Measurements from ENCODE around the gene MRGPRD.

Gene MRGPRD

DNA sequence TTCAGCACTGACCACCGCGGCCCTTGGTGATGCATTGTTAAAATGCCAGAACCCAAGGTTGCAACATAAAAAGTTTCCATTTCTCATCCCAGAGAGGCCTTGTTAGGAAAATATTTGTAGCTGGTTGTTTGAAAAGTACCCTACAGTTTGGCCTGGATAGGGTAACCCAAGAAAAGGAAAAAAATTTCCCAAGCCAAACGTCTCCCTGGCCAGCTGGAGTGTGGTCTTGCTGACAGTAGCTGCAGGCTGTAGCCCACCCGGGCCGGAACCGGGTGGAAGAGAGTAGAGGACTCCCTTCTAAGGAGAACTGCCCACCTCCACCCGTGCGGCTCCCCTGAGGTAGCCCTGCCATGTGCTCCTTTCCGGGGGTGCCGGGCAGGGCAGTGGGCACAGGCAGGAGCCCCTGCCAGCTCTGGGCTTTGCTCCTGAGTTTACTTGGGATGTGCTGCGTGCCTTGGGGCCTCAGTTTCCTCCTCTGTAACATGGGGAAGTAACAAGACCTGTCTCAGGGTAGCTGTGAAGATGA, 38.6 kb downstream of the MRGPRD start:
- DNase-seq = no peak

DNA sequence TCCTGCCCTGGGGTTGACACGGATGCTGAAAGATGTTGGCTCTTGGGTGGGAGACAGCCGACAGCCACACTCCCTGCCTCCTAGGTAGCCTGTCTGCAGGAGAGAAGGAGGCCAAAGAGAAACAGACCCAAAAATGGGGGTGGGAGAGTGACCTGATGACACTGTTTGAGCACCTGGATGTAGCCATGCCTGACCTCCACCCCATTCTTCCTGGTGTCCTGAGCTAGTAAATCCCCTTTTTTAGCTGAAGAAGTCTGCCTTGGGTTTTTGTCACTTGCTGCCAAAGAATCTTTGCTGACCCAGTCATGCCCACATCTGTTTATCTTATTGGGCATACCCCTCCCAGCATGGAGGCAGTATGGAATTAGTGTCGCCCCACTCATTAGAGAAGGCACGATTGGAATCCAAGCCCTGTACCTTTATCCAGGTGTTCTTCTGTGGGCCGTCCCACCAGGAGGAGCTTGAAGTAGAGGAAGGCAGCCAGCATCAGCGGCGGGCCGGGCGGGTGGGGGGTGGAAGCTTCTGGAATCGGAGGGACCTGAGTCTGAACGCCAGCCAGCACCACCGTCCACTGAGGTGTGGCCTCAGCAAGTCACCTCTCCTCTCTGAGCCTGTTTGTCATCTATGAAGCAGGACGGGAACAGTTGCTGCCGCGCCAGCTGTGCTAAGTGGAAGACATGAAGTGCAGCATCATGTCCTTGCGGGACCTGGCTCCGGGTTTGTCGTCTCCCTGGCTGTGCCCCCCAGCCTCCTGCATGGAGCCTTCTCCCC, 39.3 kb downstream of the MRGPRD start:
- no peak for DNase-seq

DNA sequence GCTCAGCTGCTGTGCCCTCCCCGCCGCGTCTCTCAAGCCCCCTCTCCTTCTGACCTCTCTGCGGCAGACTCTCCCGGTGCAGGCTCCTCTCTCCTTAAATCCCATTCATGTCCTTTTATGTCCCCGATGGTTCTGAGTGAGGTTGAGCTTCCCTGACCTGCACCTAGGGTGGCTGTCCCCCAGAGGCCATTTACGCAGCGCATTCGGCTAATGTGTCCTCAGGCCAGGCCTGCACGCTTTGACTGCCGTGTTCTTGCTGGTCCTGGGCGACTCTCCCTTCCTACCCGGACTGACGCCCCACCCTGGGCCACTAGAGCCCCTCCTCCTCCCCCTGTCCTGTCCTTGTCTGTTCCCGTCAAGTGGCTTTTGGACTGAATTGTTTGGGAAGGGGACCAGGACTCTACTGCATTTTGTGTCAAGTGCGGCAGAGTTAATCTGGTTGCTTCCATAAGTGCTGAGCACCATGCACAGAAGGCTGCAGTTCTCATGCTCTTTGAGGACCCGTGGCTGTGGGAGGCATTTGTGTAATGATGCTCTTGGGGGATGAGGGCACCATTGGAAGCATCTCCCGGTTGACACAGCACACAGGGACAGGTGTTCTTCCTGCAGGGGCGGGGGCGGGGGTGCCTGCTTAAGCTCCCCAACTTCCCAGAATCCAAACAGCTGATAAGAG, 40.0 kb downstream of the MRGPRD start:
- DNase-seq = no peak

DNA sequence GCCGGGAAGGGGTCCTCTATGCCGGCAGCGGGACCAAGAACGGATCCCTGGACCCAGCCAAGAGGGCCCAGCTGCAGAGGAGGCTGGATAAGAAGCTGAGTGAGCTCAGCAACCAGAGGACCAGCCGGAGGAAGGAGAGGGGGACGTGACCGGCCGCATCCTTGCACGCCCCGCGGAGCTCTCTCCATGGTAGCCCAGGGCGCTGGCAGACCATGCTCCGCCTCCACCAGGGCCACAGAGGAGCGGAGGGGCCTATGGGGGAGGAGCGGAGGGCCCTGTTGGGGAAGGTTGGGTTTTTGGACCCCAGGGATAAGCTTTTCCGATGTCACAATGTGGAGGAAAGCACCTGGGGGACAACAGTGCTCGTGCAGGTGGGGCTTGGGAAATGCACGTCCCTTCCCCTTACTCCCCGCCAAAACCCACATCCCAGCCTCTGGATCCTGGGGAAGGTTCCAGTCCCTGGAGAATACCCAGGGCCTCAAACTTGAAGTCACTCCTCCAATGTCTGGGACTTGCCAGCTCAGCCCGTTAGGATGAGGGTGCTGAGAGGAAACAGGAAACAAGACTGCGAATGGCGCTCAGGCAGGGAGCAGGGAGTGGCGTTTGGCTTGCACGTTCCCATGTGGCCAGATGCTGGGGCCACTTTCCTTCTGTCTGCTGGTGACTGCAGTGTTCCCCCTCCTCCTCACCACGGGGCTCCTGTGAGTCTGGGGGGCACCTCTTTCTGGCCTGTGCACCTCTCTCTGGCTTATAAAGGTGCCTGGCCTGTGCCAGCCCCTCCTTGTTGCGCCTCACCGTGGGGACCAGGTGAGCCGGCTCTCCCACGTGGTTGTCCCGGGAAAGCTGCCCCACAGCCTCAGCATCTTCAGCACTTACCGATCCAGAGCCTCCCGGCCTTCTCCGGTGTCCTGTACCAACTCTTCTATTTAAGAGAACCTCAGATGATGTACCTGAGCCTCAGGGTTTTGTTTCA, 40.9 kb downstream of the MRGPRD start:
- no peak for DNase-seq

DNA sequence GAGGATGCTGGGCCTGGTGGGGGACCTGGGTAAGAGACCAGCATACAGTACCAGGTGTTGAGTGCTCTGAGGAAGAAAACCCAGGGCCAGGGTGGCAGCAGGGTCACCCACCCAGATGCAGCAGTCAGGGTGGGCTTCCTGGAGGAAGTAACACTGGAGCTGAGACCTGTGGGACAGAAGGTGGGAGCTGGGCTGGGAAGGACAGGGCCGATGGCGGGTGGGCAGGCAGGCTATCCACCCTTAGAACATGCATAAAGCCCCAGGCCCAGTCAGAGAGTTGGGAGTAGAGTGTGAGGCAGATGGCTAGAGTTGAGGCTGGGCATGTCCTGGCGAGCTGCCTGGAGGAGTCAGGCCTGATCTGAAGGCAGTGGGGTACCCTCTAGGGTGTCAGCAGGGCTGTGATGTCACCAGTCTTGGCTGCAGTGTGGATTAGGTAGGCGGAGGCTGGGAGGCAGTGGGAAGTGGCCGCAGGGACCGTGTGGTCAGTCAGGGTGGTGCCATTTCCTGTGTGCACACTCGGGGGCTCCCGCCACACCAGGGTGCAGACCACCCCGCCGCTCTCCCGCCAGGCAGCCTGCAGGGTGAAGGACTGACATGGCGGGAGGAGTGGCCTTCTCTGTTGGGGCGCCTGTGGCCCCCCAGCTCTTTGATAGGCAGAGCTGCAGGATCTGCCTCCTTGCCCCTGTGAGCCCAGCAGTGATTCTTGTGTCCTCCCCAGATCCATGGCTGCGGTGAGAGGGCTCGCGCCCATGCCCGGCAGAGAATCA, 41.8 kb downstream of the MRGPRD start:
- DNase-seq = no peak

DNA sequence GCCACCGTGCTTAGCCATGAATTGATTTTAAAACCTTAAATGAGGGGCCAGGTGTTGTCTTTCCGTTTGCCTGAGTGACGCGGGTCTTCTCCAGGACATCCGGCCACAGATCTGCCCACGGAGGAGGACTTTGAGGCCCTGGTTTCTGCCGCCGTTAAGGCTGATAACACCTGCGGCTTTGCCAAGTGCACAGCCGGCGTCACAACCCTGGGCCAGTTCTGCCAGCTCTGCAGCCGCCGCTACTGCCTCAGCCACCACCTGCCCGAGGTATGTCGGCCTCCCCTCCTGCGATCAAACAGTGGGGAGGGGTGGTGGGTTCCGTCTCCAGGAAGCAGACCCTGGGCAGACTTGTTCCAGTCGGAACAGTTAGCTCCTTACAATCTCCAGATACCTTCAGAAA, 42.7 kb downstream of the MRGPRD start:
- DNase-seq = no peak

DNA sequence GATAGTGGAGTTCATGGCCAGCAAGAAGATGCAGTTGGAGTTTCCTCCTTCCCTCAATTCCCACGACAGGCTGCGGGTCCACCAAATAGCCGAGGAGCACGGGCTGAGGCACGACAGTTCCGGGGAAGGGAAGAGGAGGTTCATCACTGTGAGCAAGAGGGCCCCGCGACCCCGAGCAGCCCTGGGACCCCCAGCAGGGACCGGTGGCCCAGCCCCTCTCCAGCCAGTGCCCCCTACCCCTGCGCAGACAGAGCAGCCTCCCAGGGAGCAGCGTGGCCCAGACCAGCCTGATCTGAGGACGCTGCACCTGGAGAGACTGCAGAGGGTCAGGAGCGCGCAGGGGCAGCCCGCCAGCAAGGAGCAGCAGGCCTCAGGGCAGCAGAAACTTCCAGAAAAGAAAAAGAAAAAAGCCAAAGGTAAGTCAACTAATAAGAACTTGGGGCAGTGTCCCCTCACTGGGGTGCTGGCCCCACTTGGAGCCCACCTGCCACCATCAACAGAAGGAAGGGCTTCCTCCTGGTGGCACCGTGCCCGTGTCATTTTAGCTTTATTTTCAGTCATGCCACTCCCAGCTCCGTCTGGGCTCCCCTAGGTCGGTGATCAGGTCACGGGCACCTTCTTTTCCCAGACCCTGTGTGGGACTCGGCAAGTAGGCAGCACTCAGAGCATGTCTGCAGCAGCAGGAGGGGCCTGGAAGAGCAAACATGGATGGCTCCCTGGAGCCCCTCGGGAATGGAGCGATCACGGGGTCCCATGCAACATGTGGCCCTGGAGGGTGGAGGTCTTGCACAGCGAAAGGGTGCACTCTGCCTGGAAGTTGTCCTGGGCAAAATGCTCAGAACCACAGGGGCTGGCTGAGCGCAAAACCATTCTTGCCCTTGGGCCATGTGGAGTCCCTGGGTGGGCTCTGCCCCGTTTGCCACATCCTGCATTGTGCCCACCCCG, 43.8 kb downstream of the MRGPRD start:
- no peak for DNase-seq

DNA sequence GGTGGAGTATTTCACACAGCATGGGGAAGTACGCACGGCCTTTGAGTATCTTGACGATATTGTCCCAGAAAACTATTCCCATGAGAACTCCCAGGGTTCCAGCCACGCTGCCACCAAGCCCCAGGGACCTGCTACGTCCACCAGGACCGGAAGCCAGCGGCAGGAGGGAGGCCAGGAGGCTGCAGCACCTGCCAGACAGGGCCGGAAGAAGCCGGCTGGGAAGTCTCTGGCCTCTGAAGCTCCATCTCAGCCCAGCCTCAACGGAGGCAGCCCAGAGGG, 44.5 kb downstream of the MRGPRD start:
- no peak for DNase-seq

DNA sequence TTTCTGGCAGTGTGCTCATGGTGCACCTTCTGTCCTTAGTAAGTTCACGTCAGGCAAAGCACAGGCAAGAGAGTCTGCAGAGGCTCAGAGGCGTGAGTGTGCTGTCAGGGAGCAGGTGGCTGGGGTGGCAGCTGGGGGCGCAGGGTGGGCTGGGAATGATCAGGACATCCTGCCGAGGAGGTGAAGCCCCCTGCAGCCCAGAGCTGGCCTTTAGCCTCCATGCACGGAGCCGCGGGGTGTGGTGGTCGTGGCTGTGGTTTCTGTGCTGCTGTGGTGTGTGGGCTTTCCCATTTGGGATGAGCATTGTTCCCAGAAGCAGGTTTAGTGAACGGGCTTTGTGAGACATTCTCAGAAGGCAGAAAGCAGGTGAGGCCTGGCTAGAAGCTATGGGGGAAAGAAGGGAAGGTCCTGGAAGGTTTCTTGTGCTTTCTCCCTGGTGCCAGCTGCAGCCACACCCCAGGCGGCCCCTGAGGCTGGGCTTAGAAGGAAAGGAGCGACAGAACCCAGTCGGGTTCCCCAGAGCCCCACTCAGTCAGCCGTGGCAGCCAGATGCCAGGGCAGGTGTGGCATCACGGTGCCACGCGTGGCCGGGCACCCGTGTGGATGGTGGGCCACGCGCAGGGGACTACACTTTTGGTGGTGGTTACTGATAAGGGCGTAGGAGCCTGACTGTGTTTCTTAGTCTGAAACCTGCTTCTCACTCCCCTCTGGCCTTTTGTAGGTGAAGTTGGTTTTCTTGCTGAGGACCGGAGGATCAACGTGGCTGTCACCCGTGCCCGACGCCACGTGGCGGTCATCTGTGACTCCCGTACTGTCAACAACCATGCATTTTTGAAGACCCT, 45.0 kb downstream of the MRGPRD start:
- DNase-seq = no peak

DNA sequence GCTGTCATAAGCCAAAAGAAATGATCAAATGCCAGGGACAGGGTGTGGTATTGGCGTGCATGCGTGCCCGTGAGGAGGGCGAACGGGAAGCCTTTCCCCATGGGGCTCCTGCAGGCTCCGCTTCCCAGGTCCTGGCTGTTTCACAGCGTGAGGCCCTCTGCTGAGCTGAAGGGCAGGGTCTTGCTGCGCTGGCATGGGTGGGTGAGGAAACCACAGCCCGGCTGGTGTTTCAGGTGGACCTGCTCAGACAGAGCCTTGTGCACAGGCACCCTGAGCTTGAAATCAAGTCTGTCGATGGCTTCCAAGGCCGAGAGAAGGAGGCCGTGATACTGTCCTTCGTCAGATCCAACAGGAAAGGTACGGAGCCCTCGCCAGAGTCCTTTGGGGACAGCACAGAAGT, 45.7 kb downstream of the MRGPRD start:
- DNase-seq = no peak

DNA sequence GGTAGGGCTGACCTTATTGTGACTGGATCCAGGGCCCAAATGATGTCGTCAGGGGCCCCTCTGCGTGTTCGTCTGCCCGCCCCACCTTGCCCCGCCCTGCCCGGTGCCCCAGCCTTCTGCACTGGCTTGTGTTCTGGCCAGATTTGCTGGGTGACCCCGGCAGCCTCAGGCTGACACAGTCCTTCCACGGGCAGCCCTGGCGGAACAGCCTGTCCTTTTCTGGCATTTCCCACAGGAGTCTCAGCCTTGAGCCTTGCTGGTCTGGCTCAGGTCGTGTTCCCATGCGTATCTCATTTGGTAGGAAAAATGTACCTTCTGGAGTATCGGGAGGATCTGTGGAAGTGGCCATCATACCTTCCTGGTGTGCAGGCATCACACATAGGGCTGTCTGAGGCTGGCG, 46.1 kb downstream of the MRGPRD start:
- no peak for DNase-seq

DNA sequence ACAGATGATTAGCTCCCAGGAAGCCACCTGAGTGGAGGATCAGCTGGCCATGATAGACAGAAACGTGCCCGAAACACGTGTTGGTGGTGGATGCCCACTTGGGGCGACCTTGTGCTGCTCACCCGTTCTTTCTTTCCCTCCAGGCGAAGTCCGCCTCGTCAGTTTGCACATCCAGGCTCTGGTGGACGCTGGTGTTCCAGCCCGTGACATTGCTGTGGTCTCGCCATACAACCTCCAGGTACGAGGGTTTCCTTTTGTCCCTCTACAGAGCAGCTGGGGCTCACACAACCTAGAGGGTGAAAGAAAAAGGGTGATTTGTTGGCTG, 46.5 kb downstream of the MRGPRD start:
- no peak for DNase-seq

DNA sequence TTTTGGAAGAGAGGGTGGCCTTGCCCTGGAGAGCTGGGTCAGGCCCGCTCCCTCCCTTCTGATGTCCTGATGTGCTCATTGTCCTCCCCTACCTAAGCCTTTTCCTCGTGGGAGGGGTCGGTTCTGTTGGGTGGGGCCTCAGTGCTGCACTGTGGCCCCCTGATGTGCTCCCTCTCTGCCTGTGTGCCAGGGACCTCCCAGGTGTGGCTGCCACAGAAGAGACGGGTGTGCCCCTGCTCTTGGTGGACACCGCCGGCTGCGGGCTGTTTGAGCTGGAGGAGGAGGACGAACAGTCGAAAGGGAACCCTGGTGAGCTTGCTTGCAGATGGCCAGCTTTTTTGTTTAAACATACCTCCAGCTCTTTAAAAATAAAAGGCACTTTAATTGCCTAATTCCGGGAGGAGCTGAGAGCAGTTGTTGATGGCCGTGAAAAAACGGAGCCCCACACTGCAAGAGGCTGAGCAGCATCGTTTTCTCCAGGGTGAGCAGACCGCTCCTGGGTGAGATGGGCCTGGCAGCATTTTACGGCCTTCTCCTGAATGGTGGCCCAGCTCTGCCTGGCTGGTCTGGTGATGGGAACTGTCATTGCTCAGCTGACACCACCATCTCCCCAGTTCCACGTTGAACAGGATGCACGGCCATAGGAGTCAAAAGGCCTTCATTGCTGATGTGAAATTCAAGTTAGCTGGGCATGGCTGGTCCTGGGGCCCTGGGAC, 47.0 kb downstream of the MRGPRD start:
- no peak for DNase-seq

DNA sequence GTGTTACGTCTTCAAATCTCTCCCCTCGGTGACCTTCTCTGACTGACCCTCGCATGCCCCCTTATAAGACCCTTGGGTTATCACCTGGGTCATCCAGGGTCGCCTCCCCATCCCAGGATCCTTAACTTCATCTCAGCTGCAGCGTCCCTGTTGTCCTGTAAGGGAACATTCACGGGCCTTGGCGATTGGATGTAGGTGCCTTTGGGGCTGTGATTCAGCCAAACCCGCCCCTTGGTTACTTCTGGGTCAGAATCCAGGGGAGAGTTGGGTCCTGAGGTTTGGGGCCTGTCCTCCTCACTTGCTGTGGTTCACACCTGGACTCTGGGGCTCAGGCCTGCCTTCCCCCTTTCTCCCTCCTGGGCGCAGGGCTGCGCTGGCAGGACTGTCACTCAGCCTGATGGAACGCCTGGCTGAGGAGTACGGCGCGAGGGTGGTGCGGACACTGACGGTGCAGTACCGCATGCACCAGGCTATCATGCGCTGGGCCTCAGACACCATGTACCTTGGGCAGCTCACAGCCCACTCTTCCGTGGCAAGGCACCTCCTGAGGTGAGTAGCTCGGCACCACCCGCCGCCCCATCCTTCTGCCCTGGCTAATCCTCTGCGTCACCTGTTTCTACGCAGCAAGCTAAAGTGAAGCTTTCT, 47.7 kb downstream of the MRGPRD start:
- no peak for DNase-seq

DNA sequence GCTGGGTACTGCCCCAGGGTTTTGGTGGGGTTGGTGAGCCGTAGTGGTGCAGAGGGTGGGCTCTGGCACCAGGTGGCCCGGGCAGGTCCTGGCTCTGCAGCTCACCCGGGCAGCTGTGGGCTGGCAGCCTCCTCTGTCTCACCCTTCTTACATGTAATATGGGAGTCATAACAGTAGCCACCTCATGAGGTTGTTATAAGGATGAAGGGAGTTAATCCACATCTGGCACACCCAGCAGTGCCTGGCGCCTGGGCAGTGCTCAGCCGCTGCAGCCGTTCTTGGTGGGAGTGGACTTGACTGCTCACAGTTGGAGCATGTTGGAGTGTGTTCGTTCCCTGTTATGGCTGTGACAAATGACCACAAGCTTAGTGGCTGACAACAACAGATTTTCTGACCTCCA, 48.4 kb downstream of the MRGPRD start:
- DNase-seq = no peak

DNA sequence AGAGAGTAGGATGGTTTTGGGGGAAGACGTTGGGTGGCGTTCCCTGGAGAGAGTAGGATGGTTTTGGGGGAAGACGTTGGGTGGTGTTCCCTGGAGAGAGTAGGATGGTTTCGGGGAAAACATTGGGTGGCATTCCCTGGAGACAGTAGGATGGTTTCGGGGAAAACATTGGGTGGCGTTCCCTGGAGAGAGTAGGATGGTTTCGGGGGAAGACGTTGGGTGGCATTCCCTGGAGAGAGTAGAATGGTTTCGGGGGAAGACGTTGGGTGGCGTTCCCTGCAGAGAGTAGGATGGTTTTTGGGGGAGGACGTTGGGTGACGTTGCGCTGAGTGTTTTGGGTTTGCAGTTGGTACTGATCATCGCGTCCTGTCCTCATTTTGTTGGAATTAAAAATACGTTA, 48.9 kb downstream of the MRGPRD start:
- DNase-seq = no peak

DNA sequence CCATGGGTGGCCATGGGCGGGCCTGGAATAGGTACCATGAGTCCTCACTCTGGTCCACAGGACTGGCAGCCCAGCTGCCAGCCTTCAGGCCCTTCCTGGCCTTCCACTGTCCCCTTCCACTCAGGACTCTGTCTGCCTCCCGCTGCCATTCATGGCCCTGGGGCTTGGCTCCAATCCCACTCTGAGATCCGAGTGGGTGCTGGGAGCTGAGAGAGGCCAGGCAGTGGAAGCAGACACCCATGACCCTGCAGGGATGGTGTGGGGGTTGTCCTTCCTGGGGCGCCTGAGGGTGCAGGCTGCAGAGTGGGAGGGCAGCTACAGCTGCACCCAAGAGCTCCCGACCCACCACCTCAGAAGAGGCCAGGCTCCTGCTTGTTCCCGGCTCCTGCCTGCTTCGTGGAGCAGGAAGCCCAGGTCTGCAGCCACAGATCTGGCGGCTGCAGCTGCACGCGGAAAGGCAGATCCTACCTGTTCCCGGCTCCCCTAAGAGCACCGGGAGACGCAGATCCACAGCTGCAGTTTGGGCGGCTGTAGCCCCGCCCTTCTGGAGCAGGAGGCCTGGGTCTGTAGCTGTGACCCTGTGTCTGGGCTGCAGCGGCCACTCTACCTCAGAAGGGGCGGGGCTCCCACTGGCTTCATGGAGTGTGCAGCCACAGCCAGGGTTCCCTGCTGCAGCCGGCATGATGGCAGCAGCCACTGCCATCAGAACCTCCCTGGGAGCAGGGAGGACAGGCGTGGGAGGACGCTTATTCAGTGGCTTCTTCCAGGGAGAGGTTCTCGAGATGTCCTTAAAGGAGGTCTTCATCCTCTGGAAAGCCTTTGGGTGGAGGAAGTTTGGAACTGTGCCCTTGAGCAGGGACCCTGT, 49.6 kb downstream of the MRGPRD start:
- DNase-seq = no peak

All from CD4-positive, alpha-beta T cell treated with Interleukin-4 for 1 hour (primary cell).